HK-2 (cell line): ENCODE results near the gene ZC3H7A.
A peak's percentile ranks its signal among the peaks of the same experiment; 100 is the strongest.

Source experiments
- DNase-seq: peaks from one replicate; pipeline ENCODE4 v3.0.0-alpha.2; 2018; ENCODE audit not compliant: unreplicated experiment

The ZC3H7A gene

GRCh38 chr16:11779074-11779473, 18.0 kb downstream of the ZC3H7A start:
- DNase-seq: no peak

GRCh38 chr16:11774065-11774626, 22.9 kb downstream of the ZC3H7A start:
- no peak for DNase-seq

GRCh38 chr16:11768849-11769248, 28.2 kb downstream of the ZC3H7A start:
- no peak for DNase-seq

- no peak for DNase-seq
Measured at GRCh38 chr16:11762431-11762830, 34.6 kb downstream of the ZC3H7A start.

GRCh38 chr16:11759997-11760396, 37.1 kb downstream of the ZC3H7A start:
- no peak for DNase-seq

GRCh38 chr16:11759163-11759834, 37.8 kb downstream of the ZC3H7A start:
- no peak for DNase-seq

GRCh38 chr16:11757671-11758545, 39.1 kb downstream of the ZC3H7A start:
- DNase-seq: peak; percentile 39

- DNase-seq: no peak
Measured at GRCh38 chr16:11756248-11756647, 40.8 kb downstream of the ZC3H7A start.

- no peak for DNase-seq
Measured at GRCh38 chr16:11755022-11755760, 41.9 kb downstream of the ZC3H7A start.

- DNase-seq: no peak
Measured at GRCh38 chr16:11752856-11753255, 44.2 kb downstream of the ZC3H7A start.

- DNase-seq: no peak
Measured at GRCh38 chr16:11750056-11750455, 47.0 kb downstream of the ZC3H7A start.

GRCh38 chr16:11748404-11749254, 48.4 kb downstream of the ZC3H7A start:
- no peak for DNase-seq

- DNase-seq: no peak
Measured at GRCh38 chr16:11747949-11748403, 49.1 kb downstream of the ZC3H7A start.

- no peak for DNase-seq
Measured at GRCh38 chr16:11744075-11744470, 53.0 kb downstream of the ZC3H7A start.

- peak; percentile 13 for DNase-seq
Measured at GRCh38 chr16:11743308-11744074, 53.6 kb downstream of the ZC3H7A start.

GRCh38 chr16:11742536-11743307, 54.3 kb downstream of the ZC3H7A start, which contains the start of gene TXNDC11:
TSS of gene TXNDC11 (minus strand) at chr16:11742857. CDS start at chr16:11742730, 127 bp downstream.
- DNase-seq: peak; percentile 97

GRCh38 chr16:11742093-11742535, 54.9 kb downstream of the ZC3H7A start:
- no peak for DNase-seq

- DNase-seq: no peak
Measured at GRCh38 chr16:11740567-11740966, 56.5 kb downstream of the ZC3H7A start.
